Neural crest cell (in vitro differentiated cells): Measurements from ENCODE around the gene COPS7A. TPM values are rescaled to one million over a fixed set of nuclear protein-coding genes. Genes with fewer than 3 reads are reported as not detected.
A peak's percentile ranks its signal among the peaks of the same experiment; 100 is the strongest.

Experiments used
- DNase-seq: peaks from one replicate; pipeline ENCODE4 v3.0.0; 2021; ENCODE audit warnings: low read depth, mixed read lengths, low spot score
- H3K27ac Mint-ChIP-seq: one replicate; pipeline ENCODE4 v1.8.0; 2021; ENCODE audit warnings: mild to moderate bottlenecking, mixed read lengths; ENCODE audit not compliant: unreplicated experiment
- H3K27me3 Mint-ChIP-seq: 2 replicates; pipeline ENCODE4 v1.8.0; 2021; ENCODE audit warnings: low read depth, mild to moderate bottlenecking, mixed read lengths
- H3K36me3 Mint-ChIP-seq: 2 replicates; pipeline ENCODE4 v1.8.0; 2021; ENCODE audit warnings: low read depth, mild to moderate bottlenecking, mixed read lengths
- H3K4me1 Mint-ChIP-seq: 2 replicates; pipeline ENCODE4 v1.8.0; 2021; ENCODE audit warnings: mixed read lengths
- H3K4me3 Mint-ChIP-seq: one replicate; pipeline ENCODE4 v1.8.0; 2021; ENCODE audit warnings: mild to moderate bottlenecking, mixed read lengths
- H3K9me3 Mint-ChIP-seq: 2 replicates; pipeline ENCODE4 v1.8.0; 2021; ENCODE audit warnings: mixed read lengths
- CTCF ChIP-seq: fragments of 200-600 bp; sonication (generic); conservative IDR thresholded peaks from 2 replicates; pipeline ENCODE4 v1.5.0; 2021; ENCODE audit warnings: antibody characterized with exemption, mild to moderate bottlenecking
- total RNA-seq: library from RNA; stranded (reverse); gene quantifications from 2 replicates; pipeline ENCODE4 v1.2.1, GENCODE V29; 2021

Gene COPS7A
- total RNA-seq, 1 donor from 2014 or later, result 37.7 TPM

- Mint-ChIP-seq H3K27me3 (peaks cover 6% of the 10 kb centered on the region), H3K9me3 (peaks cover 5% of the 10 kb centered on the region), H3K36me3 (peaks cover 6% of the 10 kb centered on the region), H3K4me3 (peak overlapping the region; percentile 81), H3K27ac (no peak overlapping the region), H3K4me1 (peaks cover 63% of the 10 kb centered on the region)
- no peak for TF ChIP-seq CTCF
- DNase-seq, result no peak
Measured at GRCh38 chr12:6765048-6765633, 41.3 kb downstream of the COPS7A start.

DNA sequence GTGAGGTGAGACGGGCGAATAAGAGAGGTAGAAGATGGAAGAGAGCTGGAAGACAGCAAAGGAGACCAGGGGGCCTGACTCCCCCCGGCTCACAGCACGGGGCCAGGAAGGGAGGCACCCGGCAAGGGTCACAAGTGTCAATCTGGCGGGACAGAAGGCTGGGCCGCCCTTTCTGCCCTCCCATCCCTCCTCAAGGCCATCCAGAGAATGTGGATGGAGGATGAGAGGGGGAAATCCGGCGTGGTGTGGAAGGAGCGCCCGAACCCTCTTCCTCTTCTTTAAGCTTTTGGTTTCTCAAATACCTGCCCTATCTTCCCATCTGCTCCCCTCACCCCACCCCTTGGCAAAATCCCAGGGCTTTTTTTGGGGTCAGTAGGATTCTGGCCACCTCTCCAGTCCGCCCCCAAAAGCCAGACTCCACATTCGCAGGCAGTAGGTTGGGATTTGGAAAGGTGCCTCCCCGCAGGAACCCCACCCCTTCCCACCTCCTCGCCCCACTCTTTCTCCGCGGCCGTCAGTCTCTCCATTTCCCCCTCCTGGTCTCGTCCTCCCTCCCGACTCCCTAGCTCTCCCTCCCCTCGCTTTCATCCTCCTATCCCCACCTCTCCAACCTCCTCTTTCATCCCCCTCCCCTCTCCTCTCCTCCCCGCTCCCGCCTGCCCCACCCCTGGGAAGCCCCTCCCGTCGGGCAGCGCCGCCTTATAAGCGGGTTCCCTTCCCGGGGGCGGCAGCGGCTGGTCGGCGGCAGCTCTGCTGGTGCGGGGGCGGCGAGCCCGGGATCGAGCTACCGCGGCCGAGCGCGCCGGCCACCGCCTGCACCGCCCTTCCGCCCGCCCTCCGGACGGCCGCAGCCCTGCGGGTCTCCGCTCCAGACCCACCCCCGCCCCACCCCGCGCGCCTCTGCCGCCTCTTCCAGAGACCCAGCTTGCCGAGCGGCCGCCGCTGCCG, 42.1 kb downstream of the COPS7A start, which contains the start of gene PTMS:
Gene PTMS (plus strand): TSS at position 730 of the 948 bp plus-strand sequence. CDS start 343 bp downstream, outside the sequence.
- peak within 1 kb of the TSS; percentile 98 for H3K27ac Mint-ChIP-seq
- DNase-seq, result peak; percentile 81

GRCh38 chr12:6766651-6767349, 43.0 kb downstream of the COPS7A start:
- peaks cover 6% of the 10 kb centered on the region for H3K27me3 Mint-ChIP-seq
- H3K27ac Mint-ChIP-seq, result peak overlapping the region; percentile 98
- H3K4me3 Mint-ChIP-seq, result peak overlapping the region; percentile 98
- peaks cover 5% of the 10 kb centered on the region for H3K9me3 Mint-ChIP-seq
- peaks cover 11% of the 10 kb centered on the region for H3K36me3 Mint-ChIP-seq
- H3K4me1 Mint-ChIP-seq, result peaks cover 77% of the 10 kb centered on the region
- peak; percentile 78 for TF ChIP-seq CTCF
- peak; percentile 66 for DNase-seq

More for the DNA sequence above, 42.1 kb downstream of the COPS7A start, which contains the start of gene PTMS:
- H3K9me3 Mint-ChIP-seq, result peaks cover 5% of the 10 kb centered on the region
- H3K4me3 Mint-ChIP-seq, result peak within 1 kb of the TSS; percentile 98
- no peak for TF ChIP-seq CTCF
- H3K27me3 Mint-ChIP-seq, result peaks cover 6% of the 10 kb centered on the region
- peaks cover 7% of the 10 kb centered on the region for H3K36me3 Mint-ChIP-seq
- H3K4me1 Mint-ChIP-seq, result peaks cover 68% of the 10 kb centered on the region

DNA sequence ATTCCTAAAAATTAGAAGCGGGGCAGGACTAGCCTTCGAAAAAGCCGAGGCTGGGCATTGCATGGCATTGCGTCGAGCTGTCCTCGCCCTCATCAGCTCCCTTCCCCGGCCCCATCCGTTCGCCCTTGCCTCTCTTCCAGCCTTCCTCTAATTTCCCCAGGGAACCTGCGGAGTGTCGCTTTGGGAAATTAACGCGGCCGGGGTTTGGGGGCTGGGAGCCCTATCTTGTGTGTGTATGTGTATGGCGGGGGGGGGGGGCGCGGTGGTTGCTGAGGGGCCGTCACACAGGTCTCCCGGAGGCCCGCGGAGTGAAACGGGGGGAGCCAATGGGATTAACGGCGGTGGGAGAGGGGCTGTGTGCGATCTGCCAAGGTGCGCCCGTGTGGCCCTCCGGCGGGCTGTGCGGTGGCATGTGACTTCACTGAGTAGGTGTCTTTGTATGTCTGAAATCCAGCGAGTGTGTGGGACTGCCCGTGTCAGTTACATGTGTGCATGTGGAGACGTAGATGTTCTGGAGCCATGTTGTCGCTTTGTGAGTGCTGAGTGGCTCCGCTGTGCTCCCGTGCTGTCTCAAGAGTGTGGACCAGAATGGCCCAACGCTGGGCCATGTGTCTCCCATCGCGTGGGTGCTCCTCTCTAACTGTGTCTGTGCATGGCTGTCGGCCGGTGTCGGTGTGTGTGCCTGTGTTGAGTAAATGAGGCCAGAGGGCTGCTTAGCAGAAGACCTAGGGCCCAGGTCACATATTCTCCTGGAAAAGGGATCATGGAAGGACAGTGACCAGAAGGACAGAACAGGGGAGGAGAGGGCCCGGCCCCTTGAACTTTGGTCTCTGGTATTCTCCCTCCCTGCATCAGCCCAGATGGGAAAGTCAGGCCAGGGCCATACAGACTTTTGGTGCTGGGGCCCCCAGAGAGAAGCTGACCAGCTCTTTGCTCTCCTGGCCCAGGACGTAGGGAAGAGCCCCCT, 43.8 kb downstream of the COPS7A start:
- Mint-ChIP-seq H3K27me3 (peaks cover 9% of the 10 kb centered on the region), H3K9me3 (peaks cover 2% of the 10 kb centered on the region), H3K27ac (peak overlapping the region; percentile 98), H3K4me3 (peak overlapping the region; percentile 98), H3K36me3 (peaks cover 11% of the 10 kb centered on the region), H3K4me1 (peaks cover 76% of the 10 kb centered on the region)
- no peak for TF ChIP-seq CTCF
- DNase-seq, result no peak
